GM21390 (cell line): ENCODE results near the gene MLPH.

Experiments
- ATAC-seq: cut with Tn5 transposase; IDR thresholded peaks from one replicate; pipeline ENCODE4 v1.9.1; 2021; ENCODE audit not compliant: unreplicated experiment

The MLPH gene

GRCh38 chr2:237599465-237600110 is 112.5 kb downstream of the MLPH start:
- ATAC-seq = no peak

- no peak for ATAC-seq
These were observed 113.3 kb downstream of the MLPH start for GRCh38 chr2:237600205-237600846.

- ATAC-seq = no peak
These were observed 114.5 kb downstream of the MLPH start for GRCh38 chr2:237601453-237602116.

GRCh38 chr2:237602409-237602808 is 115.4 kb downstream of the MLPH start:
- no peak for ATAC-seq

- no peak for ATAC-seq
These were observed 116.1 kb downstream of the MLPH start for GRCh38 chr2:237603049-237603717.

- ATAC-seq = no peak
These were observed 116.8 kb downstream of the MLPH start for GRCh38 chr2:237603718-237604362.

GRCh38 chr2:237604391-237604790 is 117.3 kb downstream of the MLPH start:
- no peak for ATAC-seq
